GM13976 (cell line): ENCODE data around the gene WDR4.

Experiments
- DNase-seq: peaks from one replicate; pipeline ENCODE4 v3.0.0; 2012; ENCODE audit warnings: low spot score
- CTCF ChIP-seq: IDR thresholded peaks from 2 replicates; pipeline ENCODE4 v1.5.1; 2012; ENCODE audit warnings: borderline replicate concordance, mild to moderate bottlenecking; ENCODE audit not compliant: insufficient read depth; ENCODE audit errors: extremely low read depth, missing control alignments, control extremely low read depth
- in situ Hi-C: fragments of 300-500 bp; cut with MboI; formaldehyde crosslinking; loops from one replicate; pipeline ENCODE4 v1.12.0; 2022; ENCODE audit warnings: low sequenced_read_pairs, mixed read lengths, inconsistent platforms; ENCODE audit not compliant: unreplicated experiment

Gene WDR4

GRCh38 chr21:42829954-42830353 is 49.4 kb downstream of the WDR4 start:
- in situ Hi-C loops = loop anchor here (10.0 kb wide), 1 partner anchor 235 kb away; no protein-coding TSS in a partner anchor
- no peak for TF ChIP-seq CTCF
- peak; percentile 5 for DNase-seq

GRCh38 chr21:42829417-42829816 is 49.9 kb downstream of the WDR4 start:
- DNase-seq = no peak
- TF ChIP-seq CTCF = no peak
- in situ Hi-C loops = loop anchor here (10.0 kb wide), 1 partner anchor 235 kb away; no protein-coding TSS in a partner anchor

GRCh38 chr21:42827588-42827987 is 51.8 kb downstream of the WDR4 start:
- no peak for TF ChIP-seq CTCF
- in situ Hi-C loops = loop anchor here (10.0 kb wide), 1 partner anchor 233 kb away; no protein-coding TSS in a partner anchor
- no peak for DNase-seq

GRCh38 chr21:42820616-42821465 is 58.5 kb downstream of the WDR4 start:
- TF ChIP-seq CTCF = no peak
- no peak for DNase-seq
- in situ Hi-C loops = loop anchor here (10.0 kb wide), 1 partner anchor 226 kb away; no protein-coding TSS in a partner anchor

- no peak for TF ChIP-seq CTCF
- in situ Hi-C loops = loop anchor here (10.0 kb wide), 1 partner anchor 225 kb away; no protein-coding TSS in a partner anchor
These were observed 59.3 kb downstream of the WDR4 start for GRCh38 chr21:42819861-42820615.

GRCh38 chr21:42818328-42818749 is 61.0 kb downstream of the WDR4 start:
- in situ Hi-C loops = no loop called here
- peak; percentile 44 for TF ChIP-seq CTCF
- peak; percentile 47 for DNase-seq

More at GRCh38 chr21:42819861-42820615, 59.3 kb downstream of the WDR4 start:
- no peak for DNase-seq
